ENCODE results near the gene GLRX. TPM values are rescaled to one million over a fixed set of nuclear protein-coding genes. Genes with fewer than 3 reads are reported as not detected.

The GLRX gene
- total RNA-seq, 6 experiments from 2014 or later: 40.2 to 228 (median 82.8) TPM

DNA sequence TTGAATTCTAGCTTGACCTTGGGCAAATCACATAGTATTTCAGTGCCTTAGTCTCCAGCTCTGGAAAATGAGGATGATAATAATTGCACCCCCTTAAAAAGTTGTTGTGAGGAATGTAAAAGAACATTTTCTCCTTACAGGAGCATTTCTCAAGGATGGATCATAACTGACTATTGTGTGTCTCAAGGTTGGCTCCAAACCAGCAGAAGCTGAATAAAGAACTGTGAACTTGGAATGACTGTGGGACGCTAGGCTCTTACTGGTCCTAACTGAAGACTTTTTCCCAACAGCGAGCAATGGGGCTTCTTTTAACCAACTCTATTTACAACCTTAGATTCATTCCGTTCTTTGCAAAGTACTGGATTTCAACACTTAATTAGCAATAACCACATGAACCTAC lies 26.2 kb upstream of the GLRX start:
- DNase-seq: no peak
- H3K4me1 ChIP-seq: peaks cover 0 to 40% (median 10%) of the 10 kb centered on the region in 4 donors
- no peak for ATAC-seq
- H3K36me3 ChIP-seq: no peaks in the 10 kb centered on the region
- peak overlapping the region in 1 of 3 donors; percentile 87 for H3K27ac ChIP-seq
- no peak overlapping the region for H3K4me3 ChIP-seq
- intact Hi-C loops (cut with DNase I): loop anchor here (5.0 to 10.0 kb wide), 3 partner anchors 64 to 184 kb away; no protein-coding TSS in a partner anchor
- no peaks in the 10 kb centered on the region for H3K27me3 ChIP-seq
- no peaks in the 10 kb centered on the region for H3K9me3 ChIP-seq
- TF ChIP-seq, protein P1, sequence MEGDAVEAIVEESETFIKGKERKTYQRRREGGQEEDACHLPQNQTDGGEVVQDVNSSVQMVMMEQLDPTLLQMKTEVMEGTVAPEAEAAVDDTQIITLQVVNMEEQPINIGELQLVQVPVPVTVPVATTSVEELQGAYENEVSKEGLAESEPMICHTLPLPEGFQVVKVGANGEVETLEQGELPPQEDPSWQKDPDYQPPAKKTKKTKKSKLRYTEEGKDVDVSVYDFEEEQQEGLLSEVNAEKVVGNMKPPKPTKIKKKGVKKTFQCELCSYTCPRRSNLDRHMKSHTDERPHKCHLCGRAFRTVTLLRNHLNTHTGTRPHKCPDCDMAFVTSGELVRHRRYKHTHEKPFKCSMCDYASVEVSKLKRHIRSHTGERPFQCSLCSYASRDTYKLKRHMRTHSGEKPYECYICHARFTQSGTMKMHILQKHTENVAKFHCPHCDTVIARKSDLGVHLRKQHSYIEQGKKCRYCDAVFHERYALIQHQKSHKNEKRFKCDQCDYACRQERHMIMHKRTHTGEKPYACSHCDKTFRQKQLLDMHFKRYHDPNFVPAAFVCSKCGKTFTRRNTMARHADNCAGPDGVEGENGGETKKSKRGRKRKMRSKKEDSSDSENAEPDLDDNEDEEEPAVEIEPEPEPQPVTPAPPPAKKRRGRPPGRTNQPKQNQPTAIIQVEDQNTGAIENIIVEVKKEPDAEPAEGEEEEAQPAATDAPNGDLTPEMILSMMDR (IDR thresholded peaks at IDR 0.05): no peak
- TF ChIP-seq POLR2A (IDR thresholded peaks at IDR 0.05): no peak
- WGBS (ENCODE audit: insufficient coverage, low coverage, low lambda C conversion rate, missing lambda C conversion rate): 55% methylated on average over 3 of the region's 3 CpGs

- TF ChIP-seq, protein P1 (IDR thresholded peaks at IDR 0.05): no peak
- TF ChIP-seq POLR2A (IDR thresholded peaks at IDR 0.05): no peak
- DNase-seq: no peak
- Histone ChIP-seq H3K4me1 (peaks cover 0 to 53% (median 17%) of the 10 kb centered on the region in 4 donors), H3K27me3 (no peaks in the 10 kb centered on the region), H3K36me3 (no peaks in the 10 kb centered on the region), H3K9me3 (no peaks in the 10 kb centered on the region), H3K27ac (peak overlapping the region in 1 of 3 donors; percentile 97), H3K4me3 (no peak overlapping the region)
- no peak for ATAC-seq
- 6% methylated on average over 1 of the region's 1 CpG for WGBS (ENCODE audit: insufficient coverage, low coverage, low lambda C conversion rate, missing lambda C conversion rate)
- intact Hi-C loops (cut with DNase I): loop anchor here (5.0 to 10.0 kb wide), 3 partner anchors 62 to 182 kb away; no protein-coding TSS in a partner anchor
Measured at GRCh38 chr5:95847261-95847592, 24.7 kb upstream of the GLRX start.

- no peak overlapping the region for H3K4me3 ChIP-seq
- ATAC-seq: peak; percentile 61 to 80 (median 68)
- peak; percentile 37 to 69 (median 55) for DNase-seq
- peak overlapping the region in 2 of 3 donors; percentile 53 to 97 for H3K27ac ChIP-seq
- H3K36me3 ChIP-seq: no peaks in the 10 kb centered on the region
- H3K4me1 ChIP-seq: peaks cover 0 to 55% (median 19%) of the 10 kb centered on the region in 4 donors
- intact Hi-C loops (cut with DNase I): loop anchor here (5.0 to 10.0 kb wide), 3 partner anchors 62 to 182 kb away; no protein-coding TSS in a partner anchor
- H3K27me3 ChIP-seq: no peaks in the 10 kb centered on the region
- H3K9me3 ChIP-seq: no peaks in the 10 kb centered on the region
- TF ChIP-seq POLR2A (IDR thresholded peaks at IDR 0.05): no peak
- TF ChIP-seq, protein P1 (IDR thresholded peaks at IDR 0.05): peak; percentile 95 to 98 (median 96)
- WGBS (ENCODE audit: insufficient coverage, low coverage, low lambda C conversion rate, missing lambda C conversion rate): 61% methylated on average over 7 of the region's 7 CpGs
Measured at GRCh38 chr5:95846554-95847260, 24.2 kb upstream of the GLRX start.

DNA sequence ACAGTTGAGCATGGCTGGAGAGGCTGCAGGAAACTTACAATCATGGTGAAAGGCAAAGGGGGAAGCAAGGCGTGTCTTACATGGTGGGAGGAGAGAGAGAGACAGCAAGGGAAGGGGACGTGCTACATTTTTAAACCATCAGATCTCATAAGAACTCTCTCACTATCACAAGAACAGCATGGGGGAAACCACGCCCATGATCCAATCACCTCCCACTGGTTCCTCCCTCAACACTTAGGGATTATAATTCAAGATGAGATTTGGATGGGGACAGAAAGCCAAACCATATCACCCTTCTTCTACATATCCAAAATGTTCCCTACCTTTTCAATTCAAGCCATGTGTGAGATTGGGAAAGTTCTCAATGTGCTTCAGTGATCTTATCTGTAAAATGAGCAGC lies 22.9 kb upstream of the GLRX start:
- TF ChIP-seq POLR2A (IDR thresholded peaks at IDR 0.05): peak; percentile 38
- TF ChIP-seq, protein P1 (IDR thresholded peaks at IDR 0.05): no peak
- H3K4me3 ChIP-seq: no peak overlapping the region
- H3K4me1 ChIP-seq: peaks cover 0 to 50% (median 19%) of the 10 kb centered on the region in 4 donors
- H3K27me3 ChIP-seq: no peaks in the 10 kb centered on the region
- no peak for DNase-seq
- ATAC-seq: no peak
- 76% methylated on average over 3 of the region's 3 CpGs for WGBS (ENCODE audit: insufficient coverage, low coverage, low lambda C conversion rate, missing lambda C conversion rate)
- intact Hi-C loops (cut with DNase I): loop anchor here (5.0 to 10.0 kb wide), 3 partner anchors 61 to 181 kb away; no protein-coding TSS in a partner anchor
- H3K27ac ChIP-seq: peak overlapping the region in 2 of 3 donors; percentile 85 to 97
- no peaks in the 10 kb centered on the region for H3K9me3 ChIP-seq
- no peaks in the 10 kb centered on the region for H3K36me3 ChIP-seq
